Right atrium auricular region (tissue), 2 donors: ENCODE results near the gene CCL5. TPM values are rescaled to one million over a fixed set of nuclear protein-coding genes. Genes with fewer than 3 reads are reported as not detected.

Source experiments
- DNase-seq: peaks from one replicate; pipeline ENCODE4 v3.0.0-alpha.2; 2019; ENCODE audit warnings: low spot score
- H3K27ac ChIP-seq, 2 donors: fragments of 200-600 bp; sonication (generic); 1 replicate in 1 of 2; 2 replicates in 1 of 2; pipeline ENCODE4 v1.5.1; 2016 to 2019
- H3K27me3 ChIP-seq, 2 donors: fragments of 200-600 bp; sonication (generic); one replicate each; pipeline versions ENCODE4 v1.5.1 to v1.6.0; 2017 to 2019
- H3K36me3 ChIP-seq: fragments of 200-600 bp; sonication (generic); one replicate; pipeline ENCODE4 v1.5.1; 2016
- H3K4me1 ChIP-seq, 2 donors: fragments of 200-600 bp; sonication (generic); one replicate each; pipeline versions ENCODE4 v1.5.1 to v1.6.0; 2017 to 2019
- H3K4me3 ChIP-seq, 2 donors: fragments of 200-600 bp; sonication (generic); 1 replicate in 1 of 2; 2 replicates in 1 of 2; pipeline ENCODE4 v1.5.1; 2017 to 2019; ENCODE audit warnings: mild to moderate bottlenecking in 1 of 2, moderate library complexity in 1 of 2
- H3K9me3 ChIP-seq, 2 donors: fragments of 200-600 bp; sonication (generic); one replicate each; pipeline ENCODE4 v1.5.1; 2019
- CTCF ChIP-seq, 2 donors: fragments of 200-600 bp; sonication (generic); IDR thresholded peaks; one replicate each; pipeline ENCODE4 v1.5.1; 2019; ENCODE audit warnings: antibody characterized with exemption in 2 of 2
- total RNA-seq, 2 donors: library from RNA; depleted of rRNA; stranded (reverse); fragments of >200 nt; gene quantifications; one replicate each; pipeline ENCODE4 v1.1.0, GENCODE V29; 2016

The CCL5 gene
- total RNA-seq, 2 donors from 2014 or later = 1.0 to 3.1 TPM

GRCh38 chr17:35917519-35918213 lies 37.5 kb upstream of the CCL5 start:
- no peaks in the 10 kb centered on the region for H3K9me3 ChIP-seq
- H3K4me1 ChIP-seq = no peaks in the 10 kb centered on the region
- DNase-seq = no peak
- H3K4me3 ChIP-seq = no peak overlapping the region
- H3K27me3 ChIP-seq = no peaks in the 10 kb centered on the region
- no peak overlapping the region for H3K27ac ChIP-seq
- H3K36me3 ChIP-seq = no peaks in the 10 kb centered on the region
- no peak for TF ChIP-seq CTCF (IDR thresholded peaks at IDR 0.05)

DNA sequence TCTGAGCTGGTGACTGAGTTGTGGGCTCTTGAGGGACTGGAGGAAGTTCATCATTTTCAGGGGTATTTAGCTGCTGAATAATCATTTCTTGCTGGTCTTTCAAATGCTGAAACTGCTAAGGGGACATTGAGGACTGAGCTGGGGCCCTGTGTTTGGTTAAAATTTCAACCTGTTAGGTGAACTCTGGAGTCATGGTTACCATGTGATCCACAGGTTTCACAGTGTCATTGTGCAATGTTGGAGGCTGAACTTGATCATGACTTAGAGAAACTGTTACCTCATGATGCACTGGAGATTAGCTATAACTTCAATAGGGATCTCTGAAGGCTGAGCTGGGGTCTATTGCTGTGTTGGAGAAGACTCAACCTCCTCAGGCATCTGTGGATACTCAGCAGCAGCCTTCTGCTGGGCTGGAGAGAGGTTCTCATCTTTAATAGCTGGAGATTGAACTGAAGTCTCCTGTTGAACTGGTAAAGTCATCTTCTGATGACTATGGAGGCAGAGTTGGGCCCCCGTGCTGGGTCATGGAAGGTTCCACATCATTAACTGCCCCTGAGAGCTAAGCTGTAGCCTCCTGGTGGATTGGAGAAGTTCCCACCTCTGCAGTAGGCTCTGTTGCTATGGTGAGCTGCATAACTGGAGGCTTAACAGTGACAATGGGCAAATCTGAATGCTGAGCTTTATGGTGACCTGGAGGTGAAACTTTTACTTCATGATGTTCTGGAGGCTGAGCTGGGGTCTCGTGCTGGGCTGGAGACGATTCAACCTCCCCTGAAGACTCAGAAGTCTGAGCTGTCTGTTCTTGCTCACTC lies 35.2 kb upstream of the CCL5 start:
- H3K9me3 ChIP-seq = no peaks in the 10 kb centered on the region
- no peak for TF ChIP-seq CTCF (IDR thresholded peaks at IDR 0.05)
- no peaks in the 10 kb centered on the region for H3K4me1 ChIP-seq
- no peak for DNase-seq
- no peak overlapping the region for H3K27ac ChIP-seq
- no peaks in the 10 kb centered on the region for H3K36me3 ChIP-seq
- H3K4me3 ChIP-seq = no peak overlapping the region
- H3K27me3 ChIP-seq = no peaks in the 10 kb centered on the region

GRCh38 chr17:35914354-35914753 lies 34.2 kb upstream of the CCL5 start:
- Histone ChIP-seq H3K9me3 (no peaks in the 10 kb centered on the region), H3K4me3 (no peak overlapping the region), H3K4me1 (no peaks in the 10 kb centered on the region), H3K36me3 (no peaks in the 10 kb centered on the region), H3K27me3 (no peaks in the 10 kb centered on the region), H3K27ac (no peak overlapping the region)
- DNase-seq = no peak
- no peak for TF ChIP-seq CTCF (IDR thresholded peaks at IDR 0.05)

DNA sequence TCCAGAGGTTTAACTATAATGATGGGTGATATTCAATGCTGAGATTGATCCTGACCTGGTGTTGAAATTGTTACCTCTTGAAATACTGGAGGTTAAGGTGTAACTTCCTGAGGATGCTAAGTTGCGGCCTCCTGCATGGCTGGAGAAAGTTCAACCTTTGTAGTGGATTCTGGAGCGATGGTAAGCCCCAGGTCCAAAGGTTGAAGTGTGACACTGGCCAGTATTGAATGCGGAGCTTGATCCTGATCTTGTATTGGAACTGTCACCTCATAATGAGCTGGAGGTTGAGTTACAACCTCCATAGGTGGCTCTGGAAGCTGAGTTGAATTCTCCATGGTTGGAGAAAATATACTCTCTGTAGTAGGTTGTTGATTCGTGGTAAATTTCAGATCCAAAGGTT lies 33.4 kb upstream of the CCL5 start:
- Histone ChIP-seq H3K27ac (no peak overlapping the region), H3K4me1 (no peaks in the 10 kb centered on the region), H3K4me3 (no peak overlapping the region), H3K27me3 (no peaks in the 10 kb centered on the region), H3K9me3 (no peaks in the 10 kb centered on the region), H3K36me3 (no peaks in the 10 kb centered on the region)
- DNase-seq = no peak
- TF ChIP-seq CTCF (IDR thresholded peaks at IDR 0.05) = no peak

- Histone ChIP-seq H3K9me3 (no peaks in the 10 kb centered on the region), H3K27me3 (no peaks in the 10 kb centered on the region), H3K4me1 (no peaks in the 10 kb centered on the region), H3K36me3 (no peaks in the 10 kb centered on the region), H3K4me3 (no peak overlapping the region), H3K27ac (no peak overlapping the region)
- DNase-seq = no peak
- TF ChIP-seq CTCF (IDR thresholded peaks at IDR 0.05) = no peak
These were observed 32.8 kb upstream of the CCL5 start for GRCh38 chr17:35912942-35913341.
